Stimulated activated CD4-positive, alpha-beta T cell treated with anti-CD3 and anti-CD28 coated beads, Interleukin-4, amount 100 ng/mL, for 48 hours (primary cell): ENCODE data around the gene CASP14.
"Not testable (repeated sequence)": the region's sequence is repeated elsewhere in the genome, so short reads cannot be mapped to it uniquely, and the experiment has no call there.

Experiments
- DNase-seq, 2 donors: peaks; one replicate each; pipeline ENCODE4 v3.0.0-alpha.2; 2020; ENCODE audit warnings: low read depth in 2 of 2

CASP14 gene

DNA sequence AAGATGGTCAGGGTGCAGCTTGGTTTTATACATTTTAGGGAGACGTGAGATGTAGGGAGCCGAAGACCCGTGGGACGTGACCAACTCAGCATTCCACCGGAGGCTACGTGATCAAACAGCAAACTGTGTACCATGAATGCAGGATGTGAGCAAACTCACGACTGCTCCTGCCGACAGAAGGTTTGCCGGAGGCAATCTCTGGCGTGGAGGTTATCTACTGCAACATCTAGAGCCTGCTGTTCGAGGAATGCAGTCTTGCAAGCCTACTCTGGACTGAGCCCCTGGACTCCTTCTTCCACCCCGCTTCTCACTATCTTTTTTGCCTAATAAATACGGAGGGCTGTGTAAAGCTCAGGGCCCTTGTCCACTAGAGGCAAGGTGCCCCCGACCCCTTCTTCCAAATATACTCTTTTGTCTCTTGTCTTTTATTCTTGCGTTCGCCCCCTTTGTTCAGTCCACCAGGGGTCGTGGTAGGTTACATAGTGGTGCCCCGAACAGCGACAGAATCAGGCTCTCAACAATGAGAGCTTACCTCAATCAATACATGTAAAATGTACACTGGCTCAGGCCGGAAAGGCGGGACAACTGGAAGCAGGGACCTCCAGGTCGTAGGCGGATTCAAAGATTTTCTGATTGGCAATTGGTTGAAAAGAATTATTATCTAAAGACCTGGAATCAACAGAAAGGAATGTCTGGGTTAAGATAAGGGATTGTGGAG lies 23.8 kb downstream of the CASP14 start:
- DNase-seq: no peak

DNA sequence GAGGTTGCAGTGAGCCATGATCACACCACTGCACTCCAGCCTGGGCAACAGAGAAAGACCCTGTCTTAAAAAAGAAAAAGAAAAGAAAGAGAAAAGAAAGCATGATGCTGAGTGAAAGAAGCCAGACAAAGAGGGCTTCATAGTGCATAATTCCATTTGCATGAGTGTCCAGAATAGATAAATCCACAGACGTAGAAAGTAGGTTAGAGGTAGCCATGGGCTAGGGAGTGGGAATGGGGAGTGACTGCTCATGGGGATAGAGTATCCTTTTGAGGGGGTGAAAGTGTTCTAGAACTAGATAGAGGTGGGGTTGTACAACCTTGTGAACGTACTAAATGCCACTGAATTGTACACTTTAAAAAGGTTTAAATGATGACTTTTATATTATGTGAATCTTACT lies 25.1 kb downstream of the CASP14 start:
- DNase-seq: no peak

DNA sequence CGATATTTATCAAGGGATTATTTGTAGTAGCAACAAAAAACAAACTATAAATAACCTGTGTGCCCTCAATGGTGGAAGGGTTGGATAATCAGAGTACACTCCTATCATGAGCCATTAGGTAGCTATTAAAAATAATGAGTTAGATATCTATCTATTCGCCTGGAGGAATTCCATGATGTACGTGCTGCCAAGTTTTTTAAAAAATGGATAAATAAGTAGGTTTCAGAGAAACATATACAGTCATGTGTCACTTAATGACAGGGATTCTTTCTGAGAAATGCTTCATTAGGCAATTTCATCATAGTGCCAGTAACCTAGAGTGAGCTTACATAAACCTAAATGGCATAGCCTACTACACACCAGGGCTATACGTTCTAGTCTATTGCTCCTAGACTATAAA lies 26.5 kb downstream of the CASP14 start:
- no peak for DNase-seq

DNA sequence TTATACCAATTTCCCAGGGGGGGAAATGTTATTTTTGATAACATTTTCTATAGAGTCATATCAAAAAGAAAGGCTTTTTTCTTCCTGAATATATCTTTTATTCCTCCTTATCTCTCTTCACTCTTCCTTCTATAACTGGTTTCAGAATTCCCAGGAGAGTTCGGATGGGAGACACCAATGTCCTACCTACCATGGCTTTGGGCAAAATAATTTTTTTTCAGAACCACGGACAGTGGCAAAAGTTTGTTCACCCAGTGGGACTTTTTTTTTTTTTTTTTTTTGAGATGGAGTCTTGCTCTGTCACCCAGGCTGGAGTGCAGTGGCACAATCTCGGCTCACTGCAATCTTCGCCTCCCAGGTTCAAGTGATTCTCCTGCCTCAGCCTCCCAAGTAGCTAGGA lies 30.7 kb downstream of the CASP14 start:
- DNase-seq: not testable (repeated sequence)

DNA sequence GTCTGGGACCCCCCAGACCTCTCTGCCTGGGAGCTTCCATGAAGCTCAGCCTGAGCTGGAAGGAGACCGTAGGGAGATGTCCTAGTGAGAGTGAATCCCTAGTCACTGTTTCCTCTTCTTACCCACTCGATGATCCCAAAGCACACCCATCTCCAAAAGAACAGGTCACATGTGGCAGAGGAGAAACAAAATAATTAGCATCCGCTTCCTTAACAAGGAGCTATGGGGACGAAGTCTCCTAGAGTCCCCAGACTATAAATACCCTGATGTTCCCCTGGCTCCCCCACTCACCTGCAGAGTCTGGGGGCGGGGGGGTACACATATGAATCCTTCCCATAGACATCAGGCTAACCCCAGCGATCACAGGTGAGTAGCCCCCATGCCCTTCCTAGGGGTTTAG lies 32.6 kb downstream of the CASP14 start, which contains the start of gene OR1I1:
Gene OR1I1, plus strand, starts transcription at position 301 of the 400 bp plus-strand sequence. CDS start 4,855 bp downstream, outside the sequence.
- no peak for DNase-seq

DNA sequence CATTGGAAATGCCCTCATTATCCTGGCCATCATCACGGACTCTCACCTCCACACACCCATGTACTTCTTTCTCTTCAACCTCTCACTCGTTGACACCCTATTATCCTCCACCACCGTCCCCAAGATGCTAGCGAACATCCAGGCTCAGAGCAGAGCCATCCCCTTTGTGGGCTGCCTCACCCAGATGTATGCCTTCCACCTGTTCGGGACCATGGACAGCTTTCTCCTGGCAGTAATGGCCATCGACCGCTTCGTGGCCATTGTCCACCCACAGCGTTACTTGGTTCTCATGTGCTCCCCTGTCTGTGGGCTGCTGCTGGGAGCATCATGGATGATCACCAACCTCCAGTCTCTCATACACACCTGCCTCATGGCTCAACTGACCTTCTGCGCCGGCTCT lies 37.9 kb downstream of the CASP14 start:
- no peak for DNase-seq

DNA sequence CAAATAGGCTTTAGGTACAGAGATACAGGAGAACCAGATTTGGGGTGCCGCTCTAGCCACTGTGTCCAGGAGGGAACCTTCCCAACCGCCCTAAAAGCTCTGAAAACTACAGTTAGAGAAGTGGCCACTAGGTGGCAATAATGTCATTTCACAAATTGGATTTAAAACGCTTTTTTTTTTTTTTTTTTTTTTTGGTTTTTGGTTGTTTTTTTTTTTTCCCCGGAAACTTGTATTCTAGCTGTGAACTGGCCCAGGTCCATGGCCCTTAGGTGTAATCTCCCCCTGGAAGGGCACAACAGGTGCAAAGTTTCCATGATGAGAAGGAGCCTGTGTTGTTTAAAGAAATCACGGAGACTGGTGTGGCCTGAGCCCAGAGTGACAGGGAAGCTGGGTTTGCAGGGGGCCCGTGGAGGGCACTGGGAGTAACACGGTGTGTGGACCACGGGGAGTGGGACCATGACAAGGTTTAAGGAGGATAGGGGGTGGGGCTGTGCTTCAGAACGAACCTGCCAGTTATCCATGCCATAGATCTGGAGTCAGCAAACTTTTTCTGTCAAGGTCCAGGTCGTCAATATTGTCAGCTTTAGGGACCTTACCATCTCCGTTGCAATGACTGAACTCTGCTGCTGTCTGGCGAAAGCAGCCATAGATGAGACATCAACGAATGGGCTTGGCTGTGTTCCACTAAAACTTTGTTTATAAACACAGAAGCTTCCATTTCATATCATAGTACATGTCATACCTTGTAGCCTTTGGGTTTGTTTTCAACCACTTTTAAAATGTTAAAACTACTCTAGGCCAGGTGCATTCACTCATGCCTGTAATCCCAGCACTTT lies 42.9 kb downstream of the CASP14 start:
- DNase-seq: peak in 1 of 2 donors; percentile 16

DNA sequence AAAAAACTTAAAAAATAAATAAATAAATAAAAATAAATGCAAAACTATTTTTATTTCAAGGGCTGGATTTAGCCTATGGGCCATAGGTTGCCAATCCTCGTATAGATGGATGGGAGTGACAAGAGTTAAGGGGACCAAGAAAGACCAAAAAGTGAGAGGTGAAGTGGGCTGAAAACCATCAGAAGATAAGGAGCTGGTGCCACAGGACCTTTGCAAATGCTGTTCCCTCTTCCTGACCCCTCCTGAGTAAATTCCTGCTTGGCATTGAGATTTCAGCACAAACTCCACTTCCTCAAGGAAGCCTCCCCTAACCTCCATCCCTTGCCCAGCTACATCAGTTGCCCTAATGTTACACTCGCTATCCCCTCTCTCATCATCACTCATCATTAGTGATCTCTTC lies 43.7 kb downstream of the CASP14 start:
- no peak for DNase-seq

DNA sequence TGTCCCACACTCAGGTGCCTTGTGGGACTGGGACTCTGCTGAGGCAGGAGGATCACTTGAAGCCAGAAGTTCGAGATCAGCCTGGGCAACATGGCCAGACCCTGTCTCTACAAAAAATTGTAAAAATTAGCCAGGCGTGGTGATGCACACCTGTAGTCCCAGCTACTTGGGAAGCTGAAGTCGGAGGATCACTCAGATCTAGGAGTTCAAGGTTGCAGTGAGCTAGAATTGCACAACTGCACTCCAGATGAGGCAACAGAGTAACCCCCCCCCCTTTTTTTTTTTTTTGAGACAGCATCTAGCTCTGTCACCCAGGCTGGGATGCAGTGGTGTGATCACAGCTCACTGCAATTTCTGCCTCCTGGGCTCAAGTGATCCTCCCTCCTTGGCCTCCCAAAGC lies 46.9 kb downstream of the CASP14 start:
- DNase-seq: no peak

DNA sequence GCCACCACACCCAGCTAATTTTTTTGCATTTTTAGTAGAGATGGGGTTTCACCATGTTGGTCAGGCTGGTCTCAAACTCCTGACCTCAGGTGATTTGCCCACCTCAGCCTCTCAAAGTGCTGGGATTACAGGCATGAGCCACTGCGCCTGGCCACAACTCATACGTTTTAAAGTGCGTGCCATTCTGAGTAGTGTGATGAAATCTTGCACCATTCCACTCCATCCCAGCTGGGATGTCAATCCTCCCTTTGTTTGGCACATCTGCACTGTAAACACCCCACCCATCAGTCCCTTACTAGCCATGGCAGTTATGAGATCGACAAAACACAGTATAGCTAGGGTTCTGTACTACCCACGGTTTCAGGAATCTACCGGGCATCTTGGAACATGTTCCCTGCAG lies 48.7 kb downstream of the CASP14 start:
- DNase-seq: not testable (repeated sequence)

DNA sequence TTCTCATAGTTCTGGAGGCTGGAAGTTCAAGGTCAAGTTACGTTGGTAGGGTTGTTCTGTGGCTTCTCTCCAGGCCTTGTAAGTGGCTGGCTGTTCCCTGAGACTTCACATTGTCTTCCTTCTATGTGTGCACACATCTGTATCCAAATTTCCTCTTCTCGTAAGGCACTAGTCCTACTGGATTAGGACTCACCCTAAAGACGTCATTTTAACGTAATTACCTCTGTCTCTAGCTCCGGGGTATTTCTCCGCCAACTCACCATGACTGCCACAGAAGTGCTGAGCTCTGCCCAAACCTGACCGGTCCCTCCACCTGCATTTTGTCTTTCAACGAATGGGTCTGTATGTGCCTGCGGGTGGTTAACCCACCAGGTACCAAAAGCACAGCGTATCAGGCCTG lies 49.2 kb downstream of the CASP14 start:
- no peak for DNase-seq

DNA sequence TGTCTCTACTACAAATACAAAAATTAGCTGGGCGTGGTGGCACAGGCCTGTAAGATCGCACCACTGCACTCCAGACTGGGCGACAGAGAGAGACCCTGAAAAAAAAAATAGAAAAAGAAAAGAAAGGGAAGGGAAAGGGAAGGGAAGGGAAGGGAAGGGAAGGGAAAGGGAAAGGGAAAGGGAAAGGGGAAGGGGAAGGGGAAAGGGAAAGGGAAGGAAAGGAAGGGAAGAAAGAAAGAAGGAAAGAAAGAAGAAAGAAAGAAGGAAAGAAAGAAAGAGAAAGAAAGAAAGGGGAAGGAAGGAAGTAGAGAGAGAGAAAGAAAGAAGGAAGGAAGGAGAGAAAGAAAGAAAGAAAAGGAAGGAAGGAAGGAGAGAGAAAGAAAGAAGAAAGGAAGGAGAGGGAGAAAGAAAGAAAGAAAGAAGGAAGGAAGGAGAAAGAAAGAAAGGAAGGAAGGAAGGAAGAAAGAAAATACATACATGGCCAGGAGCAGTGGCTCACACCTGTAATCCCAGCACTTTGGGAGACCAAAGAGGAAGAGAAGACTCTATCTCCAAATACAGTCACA lies 49.8 kb downstream of the CASP14 start:
- DNase-seq: no peak

DNA sequence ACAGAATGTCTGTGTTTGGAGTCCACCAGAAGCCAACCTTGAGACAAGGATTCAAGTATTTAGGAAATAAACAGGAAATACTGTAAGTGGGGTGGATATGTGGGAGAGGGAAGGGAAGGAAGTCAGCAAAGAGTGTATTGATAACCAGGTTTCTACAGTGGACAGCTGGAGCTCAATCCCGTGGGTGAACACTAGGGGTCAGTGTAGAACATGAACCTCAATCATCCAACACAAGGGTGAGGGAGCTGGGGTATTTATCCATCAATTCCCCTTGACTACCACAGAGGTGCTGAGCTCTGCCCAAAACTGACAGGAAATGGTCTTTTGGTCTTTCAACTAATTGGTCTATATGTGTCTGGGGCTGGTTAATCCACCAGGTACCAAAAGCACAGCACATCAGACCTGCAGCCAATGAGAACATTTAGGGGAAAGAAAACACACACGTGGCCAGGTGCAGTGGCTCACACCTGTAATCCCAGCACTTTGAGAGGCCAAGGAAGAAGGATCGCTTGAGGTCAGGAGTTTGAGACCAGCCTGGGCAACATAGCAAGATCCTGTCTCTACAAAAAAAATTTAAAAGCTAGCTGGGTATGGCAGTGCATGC lies 52.3 kb downstream of the CASP14 start:
- DNase-seq: peak; percentile 31 to 59

DNA sequence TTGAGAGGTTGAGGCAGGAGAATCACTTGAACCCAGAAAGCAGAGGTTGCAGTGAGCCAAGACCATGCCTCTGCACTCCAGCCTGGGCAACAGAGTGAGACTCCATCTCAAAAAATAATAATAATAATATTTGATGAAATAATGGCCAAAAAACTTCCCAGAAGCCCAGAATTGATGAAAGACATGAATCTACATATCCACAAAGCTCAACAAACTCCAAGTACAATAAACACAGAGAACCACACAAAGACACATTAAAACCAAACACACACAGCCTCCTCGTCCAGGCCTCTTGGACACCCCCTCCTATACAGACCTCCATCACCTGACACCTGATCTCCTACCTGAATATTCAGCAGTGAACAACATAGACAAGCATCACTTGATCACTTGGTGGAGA lies 54.7 kb downstream of the CASP14 start:
- DNase-seq: no peak

DNA sequence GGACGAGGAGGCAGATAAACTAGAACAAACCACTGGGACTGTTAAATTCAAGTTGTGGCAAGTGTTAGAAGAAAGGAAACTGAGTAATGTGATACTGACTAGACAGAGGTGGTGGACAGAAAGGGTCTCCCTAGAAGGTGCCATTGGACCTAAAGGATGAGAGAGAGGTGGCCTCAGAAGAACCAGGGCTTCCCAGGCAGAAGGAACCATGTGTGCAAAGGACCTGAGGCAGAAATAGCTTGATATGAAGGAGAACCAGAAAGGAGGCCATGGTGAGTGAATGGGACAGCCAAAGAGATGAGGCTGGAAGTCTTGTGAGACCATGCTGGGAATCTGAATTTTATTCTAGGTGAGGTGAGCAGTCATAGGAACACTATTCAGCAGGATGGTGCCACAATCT lies 55.1 kb downstream of the CASP14 start:
- no peak for DNase-seq

DNA sequence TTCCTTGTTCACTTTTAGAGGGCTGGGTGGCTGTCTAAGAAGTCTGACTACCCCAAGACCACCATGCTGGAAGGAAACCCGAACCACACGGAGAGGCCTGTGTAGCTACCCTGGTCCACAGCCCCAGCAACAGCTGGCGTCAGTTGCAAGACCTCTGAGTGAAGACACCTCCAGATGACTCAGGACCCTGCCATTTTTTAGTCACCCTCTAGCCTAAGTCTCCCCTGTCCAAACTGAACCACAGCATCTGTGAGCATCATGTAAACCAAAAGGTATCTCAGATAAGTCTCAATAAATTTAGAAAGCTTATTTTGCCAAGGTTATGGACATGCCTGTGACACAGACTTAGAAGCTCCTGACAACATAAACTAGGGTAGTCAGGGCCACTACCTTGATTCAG lies 55.8 kb downstream of the CASP14 start:
- no peak for DNase-seq

DNA sequence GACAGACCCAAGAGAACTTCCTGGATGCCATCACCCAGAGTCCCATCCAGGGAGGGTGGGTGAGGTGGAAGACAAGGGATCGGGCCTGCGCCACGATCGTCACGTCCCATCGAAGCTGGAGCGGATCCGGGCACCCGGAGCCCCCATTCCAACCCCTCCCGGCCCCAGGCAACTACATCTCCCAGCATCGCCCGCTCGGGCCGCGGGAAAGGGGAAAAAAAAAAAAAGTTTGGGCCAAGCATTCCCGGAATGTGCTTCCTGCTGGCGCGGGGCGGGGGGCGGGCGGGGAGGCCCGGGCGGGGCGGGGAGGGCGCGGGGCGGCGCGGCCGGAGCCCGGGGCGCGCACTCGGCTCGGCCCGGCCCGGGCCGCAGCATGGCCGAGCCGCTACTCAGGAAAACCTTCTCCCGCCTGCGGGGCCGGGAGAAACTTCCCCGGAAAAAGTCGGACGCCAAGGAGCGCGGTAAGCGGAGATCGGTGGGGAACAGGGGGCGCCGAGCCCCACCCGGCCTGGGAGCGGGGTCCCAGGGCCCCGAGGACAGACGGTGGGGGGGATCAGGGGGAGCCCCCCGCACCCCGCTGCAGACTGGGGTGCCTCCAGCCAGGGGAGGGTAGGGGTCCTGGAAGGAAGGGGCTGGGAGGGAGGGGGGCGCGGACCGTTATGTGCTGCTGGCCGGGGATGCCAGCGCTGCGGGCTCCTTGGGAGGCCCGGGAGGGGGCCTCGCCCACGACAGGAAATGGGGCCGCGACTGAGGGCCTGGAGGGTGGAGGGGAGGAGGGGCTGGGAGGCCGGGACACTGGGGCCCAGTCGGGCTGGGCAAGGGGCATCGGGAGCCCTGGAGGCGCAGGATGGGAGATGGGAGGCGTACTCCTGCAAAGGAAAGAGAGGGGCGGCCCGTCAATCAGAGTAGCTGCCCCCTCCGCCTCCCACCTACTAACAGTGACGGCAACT lies 58.1 kb downstream of the CASP14 start, which contains the start of gene SYDE1:
Gene SYDE1, plus strand, starts transcription at position 341 of the 950 bp plus-strand sequence. Its CDS starts 33 bp downstream, at position 374.
- DNase-seq: peak; percentile 19 to 24
